HEK293 (cell line): Measurements from ENCODE around the gene ITGA7.

Source experiments
- IKZF3 ChIP-seq: fragments of 450-650 bp; IDR thresholded peaks from 2 replicates; pipeline ENCODE4 v1.5.0; 2018; ENCODE audit warnings: missing biosample characterization, mild to moderate bottlenecking, missing genetic modification characterization, moderate library complexity
- SP2 ChIP-seq: fragments of 450-650 bp; formaldehyde crosslinking; IDR thresholded peaks from 2 replicates; pipeline ENCODE4 v1.5.1; 2016; ENCODE audit warnings: missing biosample characterization, missing genetic modification characterization
- SP7 ChIP-seq: fragments of 450-650 bp; formaldehyde crosslinking; IDR thresholded peaks from 2 replicates; pipeline ENCODE4 v1.5.1; 2016; ENCODE audit warnings: missing biosample characterization, missing genetic modification characterization
- WT1 ChIP-seq: fragments of 450-650 bp; formaldehyde crosslinking; IDR thresholded peaks from 2 replicates; pipeline ENCODE4 v1.5.1; 2016; ENCODE audit warnings: missing biosample characterization, missing genetic modification characterization
- ZBTB1 ChIP-seq: fragments of 450-650 bp; formaldehyde crosslinking; IDR thresholded peaks from 2 replicates; pipeline ENCODE4 v1.5.1; 2016; ENCODE audit warnings: missing biosample characterization, missing genetic modification characterization
- ZEB2 ChIP-seq: fragments of 450-650 bp; formaldehyde crosslinking; IDR thresholded peaks from 2 replicates; pipeline ENCODE4 v1.5.1; 2016; ENCODE audit warnings: missing biosample characterization, missing genetic modification characterization
- ZFP3 ChIP-seq: fragments of 450-650 bp; formaldehyde crosslinking; IDR thresholded peaks from 2 replicates; pipeline ENCODE4 v1.5.1; 2016; ENCODE audit warnings: low read depth, missing biosample characterization, missing genetic modification characterization
- ZFP37 ChIP-seq: fragments of 450-650 bp; formaldehyde crosslinking; IDR thresholded peaks from 2 replicates; pipeline ENCODE4 v1.5.1; 2016; ENCODE audit warnings: missing biosample characterization, missing genetic modification characterization
- ZIC2 ChIP-seq: fragments of 450-650 bp; formaldehyde crosslinking; IDR thresholded peaks from 2 replicates; pipeline ENCODE4 v1.5.1; 2016; ENCODE audit warnings: missing biosample characterization, missing genetic modification characterization
- ZNF114 ChIP-seq: fragments of 450-650 bp; formaldehyde crosslinking; IDR thresholded peaks from 2 replicates; pipeline ENCODE4 v1.5.0; 2017; ENCODE audit warnings: missing biosample characterization, missing genetic modification characterization
- ZNF174 ChIP-seq: fragments of 450-650 bp; formaldehyde crosslinking; IDR thresholded peaks from 2 replicates; pipeline ENCODE4 v1.5.0; 2017; ENCODE audit warnings: missing biosample characterization, mild to moderate bottlenecking, missing genetic modification characterization
- ZNF221 ChIP-seq: fragments of 450-650 bp; formaldehyde crosslinking; IDR thresholded peaks from 2 replicates; pipeline ENCODE4 v1.5.1; 2017; ENCODE audit warnings: missing biosample characterization, missing genetic modification characterization, borderline replicate concordance
- ZNF501 ChIP-seq: fragments of 450-650 bp; formaldehyde crosslinking; IDR thresholded peaks from 2 replicates; pipeline ENCODE4 v1.5.1; 2016; ENCODE audit warnings: missing biosample characterization, missing genetic modification characterization
- ZNF529 ChIP-seq: fragments of 450-650 bp; formaldehyde crosslinking; IDR thresholded peaks from 2 replicates; pipeline ENCODE4 v1.5.1; 2017; ENCODE audit warnings: missing genetic modification characterization, missing biosample characterization; ENCODE audit not compliant: insufficient replicate concordance
- ZNF530 ChIP-seq: fragments of 450-650 bp; formaldehyde crosslinking; IDR thresholded peaks from 2 replicates; pipeline ENCODE4 v1.5.1; 2016; ENCODE audit warnings: low read depth, missing biosample characterization, missing genetic modification characterization
- ZNF549 ChIP-seq: fragments of 450-650 bp; IDR thresholded peaks from 2 replicates; pipeline ENCODE4 v1.5.1; 2018; ENCODE audit warnings: missing biosample characterization, missing genetic modification characterization, mild to moderate bottlenecking, inconsistent platforms, moderate library complexity
- ZNF560 ChIP-seq: fragments of 450-650 bp; formaldehyde crosslinking; IDR thresholded peaks from 2 replicates; pipeline ENCODE4 v1.5.1; 2017; ENCODE audit warnings: missing biosample characterization, missing genetic modification characterization, borderline replicate concordance
- ZNF585B ChIP-seq: fragments of 450-650 bp; formaldehyde crosslinking; IDR thresholded peaks from 2 replicates; pipeline ENCODE4 v1.5.1; 2016; ENCODE audit warnings: missing biosample characterization, missing genetic modification characterization
- ZNF596 ChIP-seq: fragments of 450-650 bp; IDR thresholded peaks from 2 replicates; pipeline ENCODE4 v1.5.0; 2018; ENCODE audit warnings: missing biosample characterization, mild to moderate bottlenecking, missing genetic modification characterization, moderate library complexity
- ZNF626 ChIP-seq: fragments of 450-650 bp; sonication (Bioruptor Pico); formaldehyde crosslinking; IDR thresholded peaks from 2 replicates; pipeline ENCODE4 v1.5.1; 2018; ENCODE audit warnings: missing biosample characterization, missing genetic modification characterization, inconsistent platforms
- ZNF670 ChIP-seq: fragments of 450-650 bp; formaldehyde crosslinking; IDR thresholded peaks from 2 replicates; pipeline ENCODE4 v1.5.1; 2016; ENCODE audit warnings: missing biosample characterization, missing genetic modification characterization, low read depth
- ZSCAN30 ChIP-seq: fragments of 450-650 bp; IDR thresholded peaks from 2 replicates; pipeline ENCODE4 v1.5.1; 2018; ENCODE audit warnings: missing biosample characterization, mild to moderate bottlenecking, missing genetic modification characterization, moderate library complexity
- ZXDB ChIP-seq: fragments of 450-650 bp; formaldehyde crosslinking; IDR thresholded peaks from 2 replicates; pipeline ENCODE4 v1.5.1; 2016; ENCODE audit warnings: missing biosample characterization, missing genetic modification characterization
- TF ChIP-seq, protein P1 (sequence below): fragments of 450-650 bp; IDR thresholded peaks from 2 replicates; pipeline ENCODE4 v1.5.1; 2018; ENCODE audit warnings: missing biosample characterization, missing genetic modification characterization
- TF ChIP-seq, protein P2 (sequence below): fragments of 450-650 bp; IDR thresholded peaks from 2 replicates; pipeline ENCODE4 v1.5.1; 2018; ENCODE audit warnings: missing biosample characterization, mild to moderate bottlenecking, missing genetic modification characterization
- TF ChIP-seq, protein P3 (sequence below): fragments of 450-650 bp; formaldehyde crosslinking; IDR thresholded peaks from 2 replicates; pipeline ENCODE4 v1.5.1; 2016; ENCODE audit warnings: missing biosample characterization, missing genetic modification characterization
- TF ChIP-seq, protein P4 (sequence below): fragments of 450-650 bp; formaldehyde crosslinking; conservative IDR thresholded peaks from 2 replicates; pipeline ENCODE4 v1.5.1; 2016; ENCODE audit warnings: low read depth, missing biosample characterization, missing genetic modification characterization
- TF ChIP-seq, protein P5 (sequence below): IDR thresholded peaks from 2 replicates; pipeline ENCODE4 v1.6.1; 2011; ENCODE audit warnings: mild to moderate bottlenecking, low read depth, low read length, borderline replicate concordance

Gene ITGA7

DNA sequence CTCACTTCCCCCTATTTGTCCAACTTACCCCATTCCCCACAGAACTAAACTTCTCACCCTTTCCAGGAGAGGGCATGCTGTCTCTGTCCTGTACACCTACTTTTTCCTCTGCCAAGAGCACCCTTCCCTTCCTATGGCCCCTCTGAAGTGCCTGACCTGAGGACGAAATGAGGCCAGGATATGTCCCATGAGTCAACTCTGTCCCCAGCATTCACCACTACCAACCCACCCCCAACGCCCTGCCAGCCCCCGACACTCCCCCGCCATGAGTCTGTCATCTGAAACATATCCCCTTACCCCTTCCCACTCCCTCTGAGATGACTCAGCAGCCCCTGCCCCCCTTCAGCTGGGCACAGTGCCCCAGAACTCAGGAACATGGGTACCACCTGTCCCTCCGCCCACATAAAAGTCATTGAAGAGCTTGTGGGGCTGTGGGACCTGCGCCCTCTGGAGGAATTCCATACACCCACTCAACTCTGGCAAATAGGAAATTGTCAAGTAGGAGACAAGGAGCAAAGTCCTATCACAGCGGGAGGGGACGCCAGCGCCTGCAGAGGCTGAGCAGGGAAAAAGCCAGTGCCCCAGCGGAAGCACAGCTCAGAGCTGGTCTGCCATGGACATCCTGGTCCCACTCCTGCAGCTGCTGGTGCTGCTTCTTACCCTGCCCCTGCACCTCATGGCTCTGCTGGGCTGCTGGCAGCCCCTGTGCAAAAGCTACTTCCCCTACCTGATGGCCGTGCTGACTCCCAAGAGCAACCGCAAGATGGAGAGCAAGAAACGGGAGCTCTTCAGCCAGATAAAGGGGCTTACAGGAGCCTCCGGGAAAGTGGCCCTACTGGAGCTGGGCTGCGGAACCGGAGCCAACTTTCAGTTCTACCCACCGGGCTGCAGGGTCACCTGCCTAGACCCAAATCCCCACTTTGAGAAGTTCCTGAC, 26.3 kb downstream of the ITGA7 start (continued):
- no peak for TF ChIP-seq ZFP3
- TF ChIP-seq ZNF114 (tag by site-specific recombination) = no peak
- TF ChIP-seq, protein P1, sequence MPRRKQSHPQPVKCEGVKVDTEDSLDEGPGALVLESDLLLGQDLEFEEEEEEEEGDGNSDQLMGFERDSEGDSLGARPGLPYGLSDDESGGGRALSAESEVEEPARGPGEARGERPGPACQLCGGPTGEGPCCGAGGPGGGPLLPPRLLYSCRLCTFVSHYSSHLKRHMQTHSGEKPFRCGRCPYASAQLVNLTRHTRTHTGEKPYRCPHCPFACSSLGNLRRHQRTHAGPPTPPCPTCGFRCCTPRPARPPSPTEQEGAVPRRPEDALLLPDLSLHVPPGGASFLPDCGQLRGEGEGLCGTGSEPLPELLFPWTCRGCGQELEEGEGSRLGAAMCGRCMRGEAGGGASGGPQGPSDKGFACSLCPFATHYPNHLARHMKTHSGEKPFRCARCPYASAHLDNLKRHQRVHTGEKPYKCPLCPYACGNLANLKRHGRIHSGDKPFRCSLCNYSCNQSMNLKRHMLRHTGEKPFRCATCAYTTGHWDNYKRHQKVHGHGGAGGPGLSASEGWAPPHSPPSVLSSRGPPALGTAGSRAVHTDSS (tag by site-specific recombination) = no peak
- no peak for TF ChIP-seq ZNF221 (tag by site-specific recombination)
- no peak for TF ChIP-seq ZBTB1 (tag by site-specific recombination)
- TF ChIP-seq ZNF626 (tag by site-specific recombination) = no peak
- TF ChIP-seq ZXDB (tag by site-specific recombination) = peak; percentile 68; the same call in 1 of the 2 replicates
- TF ChIP-seq ZNF670 (tag by site-specific recombination) = no peak
- no peak; the same call in 1 of the 2 replicates for TF ChIP-seq SP2 (tag by site-specific recombination)
- no peak for TF ChIP-seq ZNF596
- TF ChIP-seq, protein P2, sequence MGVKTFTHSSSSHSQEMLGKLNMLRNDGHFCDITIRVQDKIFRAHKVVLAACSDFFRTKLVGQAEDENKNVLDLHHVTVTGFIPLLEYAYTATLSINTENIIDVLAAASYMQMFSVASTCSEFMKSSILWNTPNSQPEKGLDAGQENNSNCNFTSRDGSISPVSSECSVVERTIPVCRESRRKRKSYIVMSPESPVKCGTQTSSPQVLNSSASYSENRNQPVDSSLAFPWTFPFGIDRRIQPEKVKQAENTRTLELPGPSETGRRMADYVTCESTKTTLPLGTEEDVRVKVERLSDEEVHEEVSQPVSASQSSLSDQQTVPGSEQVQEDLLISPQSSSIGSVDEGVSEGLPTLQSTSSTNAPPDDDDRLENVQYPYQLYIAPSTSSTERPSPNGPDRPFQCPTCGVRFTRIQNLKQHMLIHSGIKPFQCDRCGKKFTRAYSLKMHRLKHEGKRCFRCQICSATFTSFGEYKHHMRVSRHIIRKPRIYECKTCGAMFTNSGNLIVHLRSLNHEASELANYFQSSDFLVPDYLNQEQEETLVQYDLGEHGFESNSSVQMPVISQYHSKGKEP (tag by site-specific recombination) = no peak
- peak; percentile 84 for TF ChIP-seq IKZF3
- TF ChIP-seq ZNF530 (tag by site-specific recombination) = no peak
- no peak for TF ChIP-seq ZNF174 (tag by site-specific recombination)
- no peak; the same call in none of the 2 replicates for TF ChIP-seq WT1 (tag by site-specific recombination)
- no peak for TF ChIP-seq ZSCAN30
- TF ChIP-seq ZNF549 (tag by site-specific recombination) = no peak
- TF ChIP-seq ZFP37 (tag by site-specific recombination) = no peak
- no peak for TF ChIP-seq ZNF585B (tag by site-specific recombination)
- TF ChIP-seq ZEB2 (tag by site-specific recombination) = peak; percentile 68
- TF ChIP-seq ZIC2 (tag by site-specific recombination) = peak; percentile 73
- no peak for TF ChIP-seq ZNF560
- TF ChIP-seq ZNF501 (tag by site-specific recombination) = no peak
- TF ChIP-seq ZNF529 (tag by site-specific recombination) = no peak
- TF ChIP-seq, protein P3, sequence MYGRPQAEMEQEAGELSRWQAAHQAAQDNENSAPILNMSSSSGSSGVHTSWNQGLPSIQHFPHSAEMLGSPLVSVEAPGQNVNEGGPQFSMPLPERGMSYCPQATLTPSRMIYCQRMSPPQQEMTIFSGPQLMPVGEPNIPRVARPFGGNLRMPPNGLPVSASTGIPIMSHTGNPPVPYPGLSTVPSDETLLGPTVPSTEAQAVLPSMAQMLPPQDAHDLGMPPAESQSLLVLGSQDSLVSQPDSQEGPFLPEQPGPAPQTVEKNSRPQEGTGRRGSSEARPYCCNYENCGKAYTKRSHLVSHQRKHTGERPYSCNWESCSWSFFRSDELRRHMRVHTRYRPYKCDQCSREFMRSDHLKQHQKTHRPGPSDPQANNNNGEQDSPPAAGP (tag by site-specific recombination) = 0 out of 2 replicates have a peak, but pooled peaks have one; percentile 35
- TF ChIP-seq SP7 (tag by site-specific recombination) = peak; percentile 73; the same call in 1 of the 2 replicates
- TF ChIP-seq, protein P4, sequence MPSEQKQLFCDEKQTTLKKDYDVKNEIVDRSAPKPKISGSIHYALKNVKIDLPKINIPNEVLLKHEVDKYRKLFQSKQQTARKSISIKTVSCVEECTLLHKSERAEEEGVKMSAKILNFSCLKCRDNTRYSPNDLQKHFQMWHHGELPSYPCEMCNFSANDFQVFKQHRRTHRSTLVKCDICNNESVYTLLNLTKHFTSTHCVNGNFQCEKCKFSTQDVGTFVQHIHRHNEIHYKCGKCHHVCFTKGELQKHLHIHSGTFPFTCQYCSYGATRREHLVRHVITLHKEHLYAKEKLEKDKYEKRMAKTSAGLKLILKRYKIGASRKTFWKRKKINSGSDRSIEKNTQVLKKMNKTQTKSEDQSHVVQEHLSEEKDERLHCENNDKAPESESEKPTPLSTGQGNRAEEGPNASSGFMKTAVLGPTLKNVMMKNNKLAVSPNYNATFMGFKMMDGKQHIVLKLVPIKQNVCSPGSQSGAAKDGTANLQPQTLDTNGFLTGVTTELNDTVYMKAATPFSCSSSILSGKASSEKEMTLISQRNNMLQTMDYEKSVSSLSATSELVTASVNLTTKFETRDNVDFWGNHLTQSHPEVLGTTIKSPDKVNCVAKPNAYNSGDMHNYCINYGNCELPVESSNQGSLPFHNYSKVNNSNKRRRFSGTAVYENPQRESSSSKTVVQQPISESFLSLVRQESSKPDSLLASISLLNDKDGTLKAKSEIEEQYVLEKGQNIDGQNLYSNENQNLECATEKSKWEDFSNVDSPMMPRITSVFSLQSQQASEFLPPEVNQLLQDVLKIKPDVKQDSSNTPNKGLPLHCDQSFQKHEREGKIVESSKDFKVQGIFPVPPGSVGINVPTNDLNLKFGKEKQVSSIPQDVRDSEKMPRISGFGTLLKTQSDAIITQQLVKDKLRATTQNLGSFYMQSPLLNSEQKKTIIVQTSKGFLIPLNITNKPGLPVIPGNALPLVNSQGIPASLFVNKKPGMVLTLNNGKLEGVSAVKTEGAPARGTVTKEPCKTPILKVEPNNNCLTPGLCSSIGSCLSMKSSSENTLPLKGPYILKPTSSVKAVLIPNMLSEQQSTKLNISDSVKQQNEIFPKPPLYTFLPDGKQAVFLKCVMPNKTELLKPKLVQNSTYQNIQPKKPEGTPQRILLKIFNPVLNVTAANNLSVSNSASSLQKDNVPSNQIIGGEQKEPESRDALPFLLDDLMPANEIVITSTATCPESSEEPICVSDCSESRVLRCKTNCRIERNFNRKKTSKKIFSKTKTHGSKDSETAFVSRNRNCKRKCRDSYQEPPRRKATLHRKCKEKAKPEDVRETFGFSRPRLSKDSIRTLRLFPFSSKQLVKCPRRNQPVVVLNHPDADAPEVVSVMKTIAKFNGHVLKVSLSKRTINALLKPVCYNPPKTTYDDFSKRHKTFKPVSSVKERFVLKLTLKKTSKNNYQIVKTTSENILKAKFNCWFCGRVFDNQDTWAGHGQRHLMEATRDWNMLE (tag by site-specific recombination) = no peak
- TF ChIP-seq, protein P5, sequence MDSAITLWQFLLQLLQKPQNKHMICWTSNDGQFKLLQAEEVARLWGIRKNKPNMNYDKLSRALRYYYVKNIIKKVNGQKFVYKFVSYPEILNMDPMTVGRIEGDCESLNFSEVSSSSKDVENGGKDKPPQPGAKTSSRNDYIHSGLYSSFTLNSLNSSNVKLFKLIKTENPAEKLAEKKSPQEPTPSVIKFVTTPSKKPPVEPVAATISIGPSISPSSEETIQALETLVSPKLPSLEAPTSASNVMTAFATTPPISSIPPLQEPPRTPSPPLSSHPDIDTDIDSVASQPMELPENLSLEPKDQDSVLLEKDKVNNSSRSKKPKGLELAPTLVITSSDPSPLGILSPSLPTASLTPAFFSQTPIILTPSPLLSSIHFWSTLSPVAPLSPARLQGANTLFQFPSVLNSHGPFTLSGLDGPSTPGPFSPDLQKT = no peak
